HEK293 (cell line): ENCODE results near the gene COQ7.
A peak's percentile ranks its signal among the peaks of the same experiment; 100 is the strongest.

Experiments
- CTCF ChIA-PET: fragments of 350-600 bp; formaldehyde crosslinking; extraction: SDS; loops from one replicate; lab custom pipeline; 2021; ENCODE audit warnings: antibody characterized with exemption; lab: Yijun Ruan, JAX
- POLR2A ChIA-PET: fragments of 300-600 bp; formaldehyde crosslinking; extraction: SDS; loops from one replicate; lab custom pipeline; 2020; ENCODE audit warnings: antibody characterized with exemption, inconsistent platforms; lab: Yijun Ruan, JAX
- H3K27ac ChIP-seq: fragments of 200-500 bp; sonication (Bioruptor generic); 2 replicates; pipeline ENCODE4 v1.5.1; 2014; ENCODE audit warnings: low read depth, low read length, control low read depth, inconsistent platforms; ENCODE audit errors: extremely low read depth
- H3K36me3 ChIP-seq, 2 experiments: fragments of 200-500 bp in 1 of 2; sonication (Bioruptor generic) in 1 of 2; 1 replicate in 1 of 2; 2 replicates in 1 of 2; pipeline ENCODE4 v1.5.1; 2014 to 2017; ENCODE audit warnings: inconsistent platforms in 2 of 2, low read length in 2 of 2; ENCODE audit not compliant: control insufficient read depth in 2 of 2, insufficient read depth in 1 of 2
- H3K4me1 ChIP-seq: fragments of 200-500 bp; sonication (Bioruptor generic); 2 replicates; pipeline ENCODE4 v1.5.1; 2014; ENCODE audit warnings: mild to moderate bottlenecking, low read length, inconsistent platforms; ENCODE audit not compliant: control insufficient read depth, insufficient read depth
- H3K4me3 ChIP-seq: 2 replicates; pipeline ENCODE4 v1.5.1; 2011; ENCODE audit warnings: low read depth, mild to moderate bottlenecking, control low read depth, low read length, moderate library complexity
- H3K9me3 ChIP-seq: fragments of 200-500 bp; sonication (Bioruptor generic); 2 replicates; pipeline ENCODE4 v1.5.1; 2014; ENCODE audit warnings: low read depth, low read length, inconsistent platforms; ENCODE audit not compliant: control insufficient read depth, insufficient read depth
- BCL6B ChIP-seq: fragments of 450-650 bp; formaldehyde crosslinking; IDR thresholded peaks from 2 replicates; pipeline ENCODE4 v1.5.1; 2017; ENCODE audit warnings: missing biosample characterization, missing genetic modification characterization
- GLIS1 ChIP-seq: fragments of 450-650 bp; formaldehyde crosslinking; IDR thresholded peaks from 2 replicates; pipeline ENCODE4 v1.5.1; 2016; ENCODE audit warnings: missing biosample characterization, missing genetic modification characterization
- IKZF3 ChIP-seq: fragments of 450-650 bp; IDR thresholded peaks from 2 replicates; pipeline ENCODE4 v1.5.0; 2018; ENCODE audit warnings: missing biosample characterization, mild to moderate bottlenecking, missing genetic modification characterization, moderate library complexity
- KLF8 ChIP-seq: fragments of 450-650 bp; formaldehyde crosslinking; IDR thresholded peaks from 2 replicates; pipeline ENCODE4 v1.5.1; 2016; ENCODE audit warnings: missing biosample characterization, missing genetic modification characterization
- KLF9 ChIP-seq: fragments of 450-650 bp; formaldehyde crosslinking; IDR thresholded peaks from 2 replicates; pipeline ENCODE4 v1.5.1; 2016; ENCODE audit warnings: missing biosample characterization, missing genetic modification characterization, low read depth
- OSR2 ChIP-seq: fragments of 450-650 bp; formaldehyde crosslinking; IDR thresholded peaks from 2 replicates; pipeline ENCODE4 v1.5.1; 2016; ENCODE audit warnings: missing biosample characterization, missing genetic modification characterization
- PRDM4 ChIP-seq: fragments of 450-650 bp; formaldehyde crosslinking; IDR thresholded peaks from 2 replicates; pipeline ENCODE4 v1.5.1; 2017; ENCODE audit warnings: missing biosample characterization, missing genetic modification characterization
- SETDB1 ChIP-seq: IDR thresholded peaks from one replicate; pipeline ENCODE4 v1.6.1; 2017; ENCODE audit warnings: mild to moderate bottlenecking, low read length, moderate library complexity, mixed read lengths; ENCODE audit not compliant: insufficient read length
- SP3 ChIP-seq: fragments of 450-650 bp; formaldehyde crosslinking; IDR thresholded peaks from 2 replicates; pipeline ENCODE4 v1.5.1; 2016; ENCODE audit warnings: missing biosample characterization, missing genetic modification characterization
- ZNF521 ChIP-seq: fragments of 450-650 bp; formaldehyde crosslinking; IDR thresholded peaks from 2 replicates; pipeline ENCODE4 v1.5.1; 2017; ENCODE audit warnings: missing biosample characterization, mild to moderate bottlenecking, missing genetic modification characterization
- ZNF530 ChIP-seq: fragments of 450-650 bp; formaldehyde crosslinking; IDR thresholded peaks from 2 replicates; pipeline ENCODE4 v1.5.1; 2016; ENCODE audit warnings: low read depth, missing biosample characterization, missing genetic modification characterization
- ZNF558 ChIP-seq: fragments of 450-650 bp; formaldehyde crosslinking; IDR thresholded peaks from 2 replicates; pipeline ENCODE4 v1.5.1; 2016; ENCODE audit warnings: missing biosample characterization, missing genetic modification characterization
- ZNF561 ChIP-seq: fragments of 450-650 bp; IDR thresholded peaks from 2 replicates; pipeline ENCODE4 v1.5.1; 2018; ENCODE audit warnings: missing biosample characterization, missing genetic modification characterization, borderline replicate concordance
- ZNF704 ChIP-seq: fragments of 450-650 bp; formaldehyde crosslinking; IDR thresholded peaks from 2 replicates; pipeline ENCODE4 v1.5.1; 2016; ENCODE audit warnings: missing biosample characterization, missing genetic modification characterization
- ZNF768 ChIP-seq: fragments of 450-650 bp; formaldehyde crosslinking; IDR thresholded peaks from 2 replicates; pipeline ENCODE4 v1.5.1; 2018; ENCODE audit warnings: missing biosample characterization, mild to moderate bottlenecking, missing genetic modification characterization
- ZSCAN16 ChIP-seq: fragments of 450-650 bp; formaldehyde crosslinking; IDR thresholded peaks from 2 replicates; pipeline ENCODE4 v1.5.1; 2016; ENCODE audit warnings: missing biosample characterization, missing genetic modification characterization
- TF ChIP-seq, protein P1 (sequence below): fragments of 450-650 bp; formaldehyde crosslinking; IDR thresholded peaks from 2 replicates; pipeline ENCODE4 v1.5.1; 2016; ENCODE audit warnings: missing biosample characterization, missing genetic modification characterization
- TF ChIP-seq, protein P2 (sequence below): fragments of 450-650 bp; formaldehyde crosslinking; IDR thresholded peaks from 2 replicates; pipeline ENCODE4 v1.5.1; 2017; ENCODE audit warnings: missing biosample characterization, missing genetic modification characterization
- TF ChIP-seq, protein P3 (sequence below): fragments of 450-650 bp; formaldehyde crosslinking; IDR thresholded peaks from 2 replicates; pipeline ENCODE4 v1.5.1; 2017; ENCODE audit warnings: missing biosample characterization, missing genetic modification characterization

COQ7 gene

DNA sequence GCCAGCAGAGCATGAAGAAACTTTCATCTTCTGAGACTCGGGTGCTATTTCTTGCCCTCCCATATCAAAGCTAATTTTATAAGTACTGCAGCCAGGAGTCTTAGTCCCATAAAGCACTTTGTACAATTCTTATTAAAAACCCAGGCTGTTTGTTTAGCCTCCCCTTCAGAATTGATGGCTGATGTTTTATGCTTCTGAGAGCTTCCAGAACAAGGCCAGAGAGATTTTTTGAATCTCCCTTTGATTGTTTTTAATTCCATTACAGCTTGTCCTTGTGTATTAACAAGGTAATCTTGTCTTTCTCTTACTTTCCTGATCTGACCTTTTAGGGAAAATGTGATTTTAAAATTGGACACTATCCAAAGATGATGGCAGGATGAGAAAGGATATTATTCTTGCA lies 16.3 kb downstream of the COQ7 start:
- no peaks in the 10 kb centered on the region for H3K9me3 ChIP-seq
- no peak overlapping the region for H3K4me3 ChIP-seq
- no peak overlapping the region for H3K27ac ChIP-seq
- peaks cover 7 to 24% of the 10 kb centered on the region in 2 experiments for H3K36me3 ChIP-seq
- H3K4me1 ChIP-seq, result peaks cover 4% of the 10 kb centered on the region
- POLR2A ChIA-PET, result no interaction called here
- CTCF ChIA-PET, result interaction anchor here (1.2 to 5.3 kb wide), 3 partner anchors 83 to 100 kb away, joined by 4 to 94 read pairs (median 22); partner anchors contain the start of gene TMC7
- TF ChIP-seq ZNF704 (no peak), ZNF558 (tag by site-specific recombination) (no peak), SETDB1 (no peak), IKZF3 (tag by site-specific recombination) (no peak), ZNF768 (tag by site-specific recombination) (no peak), PRDM4 (tag by site-specific recombination) (no peak), SP3 (tag by site-specific recombination) (no peak), KLF8 (tag by site-specific recombination) (no peak), KLF9 (tag by site-specific recombination) (no peak), OSR2 (tag by site-specific recombination) (peak; percentile 33; the same call in 1 of the 2 replicates), GLIS1 (peak; percentile 76), ZNF561 (tag by site-specific recombination) (no peak), ZNF521 (no peak), ZSCAN16 (tag by site-specific recombination) (no peak)
- TF ChIP-seq, protein P1, sequence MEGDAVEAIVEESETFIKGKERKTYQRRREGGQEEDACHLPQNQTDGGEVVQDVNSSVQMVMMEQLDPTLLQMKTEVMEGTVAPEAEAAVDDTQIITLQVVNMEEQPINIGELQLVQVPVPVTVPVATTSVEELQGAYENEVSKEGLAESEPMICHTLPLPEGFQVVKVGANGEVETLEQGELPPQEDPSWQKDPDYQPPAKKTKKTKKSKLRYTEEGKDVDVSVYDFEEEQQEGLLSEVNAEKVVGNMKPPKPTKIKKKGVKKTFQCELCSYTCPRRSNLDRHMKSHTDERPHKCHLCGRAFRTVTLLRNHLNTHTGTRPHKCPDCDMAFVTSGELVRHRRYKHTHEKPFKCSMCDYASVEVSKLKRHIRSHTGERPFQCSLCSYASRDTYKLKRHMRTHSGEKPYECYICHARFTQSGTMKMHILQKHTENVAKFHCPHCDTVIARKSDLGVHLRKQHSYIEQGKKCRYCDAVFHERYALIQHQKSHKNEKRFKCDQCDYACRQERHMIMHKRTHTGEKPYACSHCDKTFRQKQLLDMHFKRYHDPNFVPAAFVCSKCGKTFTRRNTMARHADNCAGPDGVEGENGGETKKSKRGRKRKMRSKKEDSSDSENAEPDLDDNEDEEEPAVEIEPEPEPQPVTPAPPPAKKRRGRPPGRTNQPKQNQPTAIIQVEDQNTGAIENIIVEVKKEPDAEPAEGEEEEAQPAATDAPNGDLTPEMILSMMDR (tag by site-specific recombination), result no peak
- TF ChIP-seq, protein P2, sequence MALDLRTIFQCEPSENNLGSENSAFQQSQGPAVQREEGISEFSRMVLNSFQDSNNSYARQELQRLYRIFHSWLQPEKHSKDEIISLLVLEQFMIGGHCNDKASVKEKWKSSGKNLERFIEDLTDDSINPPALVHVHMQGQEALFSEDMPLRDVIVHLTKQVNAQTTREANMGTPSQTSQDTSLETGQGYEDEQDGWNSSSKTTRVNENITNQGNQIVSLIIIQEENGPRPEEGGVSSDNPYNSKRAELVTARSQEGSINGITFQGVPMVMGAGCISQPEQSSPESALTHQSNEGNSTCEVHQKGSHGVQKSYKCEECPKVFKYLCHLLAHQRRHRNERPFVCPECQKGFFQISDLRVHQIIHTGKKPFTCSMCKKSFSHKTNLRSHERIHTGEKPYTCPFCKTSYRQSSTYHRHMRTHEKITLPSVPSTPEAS (tag by site-specific recombination), result no peak
- TF ChIP-seq, protein P3, sequence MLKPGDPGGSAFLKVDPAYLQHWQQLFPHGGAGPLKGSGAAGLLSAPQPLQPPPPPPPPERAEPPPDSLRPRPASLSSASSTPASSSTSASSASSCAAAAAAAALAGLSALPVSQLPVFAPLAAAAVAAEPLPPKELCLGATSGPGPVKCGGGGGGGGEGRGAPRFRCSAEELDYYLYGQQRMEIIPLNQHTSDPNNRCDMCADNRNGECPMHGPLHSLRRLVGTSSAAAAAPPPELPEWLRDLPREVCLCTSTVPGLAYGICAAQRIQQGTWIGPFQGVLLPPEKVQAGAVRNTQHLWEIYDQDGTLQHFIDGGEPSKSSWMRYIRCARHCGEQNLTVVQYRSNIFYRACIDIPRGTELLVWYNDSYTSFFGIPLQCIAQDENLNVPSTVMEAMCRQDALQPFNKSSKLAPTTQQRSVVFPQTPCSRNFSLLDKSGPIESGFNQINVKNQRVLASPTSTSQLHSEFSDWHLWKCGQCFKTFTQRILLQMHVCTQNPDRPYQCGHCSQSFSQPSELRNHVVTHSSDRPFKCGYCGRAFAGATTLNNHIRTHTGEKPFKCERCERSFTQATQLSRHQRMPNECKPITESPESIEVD (tag by site-specific recombination), result peak; percentile 65

GRCh38 chr16:19084139-19084538 lies 16.7 kb downstream of the COQ7 start:
- no peaks in the 10 kb centered on the region for H3K9me3 ChIP-seq
- POLR2A ChIA-PET, result no interaction called here
- peaks cover 4% of the 10 kb centered on the region for H3K4me1 ChIP-seq
- H3K4me3 ChIP-seq, result no peak overlapping the region
- no peak for TF ChIP-seq BCL6B (tag by site-specific recombination)
- TF ChIP-seq ZNF530 (tag by site-specific recombination), result peak; percentile 89
- TF ChIP-seq, all 188 proteins: peak for 1
- H3K27ac ChIP-seq, result no peak overlapping the region
- H3K36me3 ChIP-seq, result peaks cover 5 to 19% of the 10 kb centered on the region in 2 experiments
- CTCF ChIA-PET, result interaction anchor here (0.5 to 5.3 kb wide), 5 partner anchors 27 to 404 kb away, joined by 3 to 94 read pairs (median 5); partner anchors contain the start of gene TMC7
